HUES48 (cell line): ENCODE data around the gene SPATA13.

Experiments
- H3K27ac ChIP-seq: one replicate; pipeline ENCODE4 v1.7.0; 2013; ENCODE audit warnings: low read depth, low read length, inconsistent platforms
- H3K27me3 ChIP-seq: 2 replicates; pipeline ENCODE4 v1.6.1; 2013; ENCODE audit warnings: mild to moderate bottlenecking, low read length; ENCODE audit not compliant: control insufficient read depth, insufficient read depth
- H3K36me3 ChIP-seq: 2 replicates; pipeline ENCODE4 v1.6.1; 2013; ENCODE audit warnings: low read length; ENCODE audit not compliant: control insufficient read depth, insufficient read depth
- H3K4me1 ChIP-seq: 2 replicates; pipeline ENCODE4 v1.6.1; 2013; ENCODE audit warnings: mild to moderate bottlenecking, low read length; ENCODE audit not compliant: control insufficient read depth, insufficient read depth
- H3K4me3 ChIP-seq: 2 replicates; pipeline ENCODE4 v1.5.1; 2013; ENCODE audit warnings: mild to moderate bottlenecking, low read depth, low read length
- H3K9ac ChIP-seq: 2 replicates; pipeline ENCODE4 v1.6.1; 2013; ENCODE audit warnings: mild to moderate bottlenecking, low read depth, low read length, moderate library complexity
- H3K9me3 ChIP-seq: 2 replicates; pipeline ENCODE4 v1.6.1; 2013; ENCODE audit warnings: low read length; ENCODE audit not compliant: control insufficient read depth, insufficient read depth

The SPATA13 gene

GRCh38 chr13:24167666-24168391 lies 7.3 kb downstream of the SPATA13 start:
- Histone ChIP-seq H3K27ac (no peak overlapping the region), H3K27me3 (no peaks in the 10 kb centered on the region), H3K36me3 (peaks cover 17% of the 10 kb centered on the region; the same call in 1 of the 2 replicates), H3K4me3 (no peak overlapping the region), H3K4me1 (peaks cover 12% of the 10 kb centered on the region), H3K9me3 (no peaks in the 10 kb centered on the region), H3K9ac (no peak overlapping the region)

- no peak overlapping the region for H3K9ac ChIP-seq
- no peak overlapping the region for H3K4me3 ChIP-seq
- H3K36me3 ChIP-seq = peaks cover 17% of the 10 kb centered on the region; the same call in 1 of the 2 replicates
- peaks cover 12% of the 10 kb centered on the region for H3K4me1 ChIP-seq
- H3K27me3 ChIP-seq = no peaks in the 10 kb centered on the region
- no peaks in the 10 kb centered on the region for H3K9me3 ChIP-seq
- no peak overlapping the region for H3K27ac ChIP-seq
These were observed 7.9 kb downstream of the SPATA13 start for GRCh38 chr13:24168392-24168750.

DNA sequence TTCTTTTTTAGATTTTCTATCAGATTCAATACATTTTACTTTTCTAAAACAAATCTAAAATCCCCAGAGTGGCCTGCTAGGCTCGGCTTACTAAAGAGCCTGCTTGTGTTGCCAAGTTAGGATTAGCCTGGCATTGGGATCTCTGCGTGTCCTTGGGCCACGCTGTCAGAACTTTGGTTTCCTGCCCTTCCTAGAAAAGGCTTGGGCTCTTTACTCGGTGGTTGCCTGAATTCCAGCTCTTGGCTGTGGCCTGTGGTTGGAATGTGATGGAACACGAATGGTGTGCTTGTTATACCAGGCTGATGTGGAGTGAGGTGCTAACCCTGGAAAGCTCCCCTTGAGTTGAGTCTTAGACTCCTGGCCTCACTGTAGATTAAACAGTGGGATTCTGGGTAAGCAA lies 8.5 kb downstream of the SPATA13 start:
- Histone ChIP-seq H3K27me3 (no peaks in the 10 kb centered on the region), H3K27ac (no peak overlapping the region), H3K4me3 (no peak overlapping the region), H3K4me1 (peaks cover 7% of the 10 kb centered on the region), H3K9me3 (no peaks in the 10 kb centered on the region), H3K36me3 (peaks cover 17% of the 10 kb centered on the region; the same call in 1 of the 2 replicates), H3K9ac (no peak overlapping the region)

- H3K27ac ChIP-seq = no peak overlapping the region
- no peak overlapping the region for H3K4me3 ChIP-seq
- peaks cover 10% of the 10 kb centered on the region; the same call in 1 of the 2 replicates for H3K4me1 ChIP-seq
- H3K9me3 ChIP-seq = no peaks in the 10 kb centered on the region
- H3K27me3 ChIP-seq = no peaks in the 10 kb centered on the region
- peaks cover 5% of the 10 kb centered on the region; the same call in 1 of the 2 replicates for H3K36me3 ChIP-seq
- H3K9ac ChIP-seq = no peak overlapping the region
These were observed 11.6 kb downstream of the SPATA13 start for GRCh38 chr13:24172071-24172470.

GRCh38 chr13:24173795-24174194 lies 13.3 kb downstream of the SPATA13 start:
- Histone ChIP-seq H3K9me3 (no peaks in the 10 kb centered on the region), H3K4me3 (no peak overlapping the region), H3K27ac (no peak overlapping the region), H3K9ac (no peak overlapping the region), H3K27me3 (no peaks in the 10 kb centered on the region), H3K36me3 (no peaks in the 10 kb centered on the region), H3K4me1 (peaks cover 10% of the 10 kb centered on the region; the same call in 1 of the 2 replicates)

DNA sequence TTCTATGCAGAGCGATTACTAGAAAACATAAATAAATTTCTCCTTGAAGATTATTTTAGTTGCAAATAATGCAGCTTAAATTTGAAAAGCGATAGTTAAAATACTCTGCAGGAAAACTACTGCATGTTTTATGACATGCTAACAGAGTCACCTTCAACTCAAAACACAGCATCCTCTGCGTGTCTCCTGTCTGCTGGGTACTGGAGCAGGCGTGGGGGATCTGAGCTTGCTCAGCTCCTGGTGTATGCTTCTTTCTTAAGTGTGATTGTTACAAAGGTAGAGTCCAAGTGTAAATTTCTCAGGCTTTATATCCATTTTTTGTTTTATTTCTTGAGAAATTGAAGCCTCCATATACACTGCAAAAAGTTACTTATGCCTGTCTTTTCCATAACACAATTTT lies 15.3 kb downstream of the SPATA13 start:
- H3K4me1 ChIP-seq = peaks cover 20% of the 10 kb centered on the region; the same call in 1 of the 2 replicates
- H3K9ac ChIP-seq = no peak overlapping the region
- H3K27me3 ChIP-seq = no peaks in the 10 kb centered on the region
- no peak overlapping the region for H3K27ac ChIP-seq
- no peak overlapping the region for H3K4me3 ChIP-seq
- no peaks in the 10 kb centered on the region for H3K36me3 ChIP-seq
- H3K9me3 ChIP-seq = no peaks in the 10 kb centered on the region

- H3K27ac ChIP-seq = no peak overlapping the region
- H3K4me1 ChIP-seq = peaks cover 20% of the 10 kb centered on the region; the same call in 1 of the 2 replicates
- no peak overlapping the region for H3K9ac ChIP-seq
- H3K9me3 ChIP-seq = no peaks in the 10 kb centered on the region
- H3K27me3 ChIP-seq = no peaks in the 10 kb centered on the region
- H3K4me3 ChIP-seq = no peak overlapping the region
- H3K36me3 ChIP-seq = no peaks in the 10 kb centered on the region
These were observed 16.0 kb downstream of the SPATA13 start for GRCh38 chr13:24176351-24177101.

GRCh38 chr13:24178847-24179485 lies 18.4 kb downstream of the SPATA13 start:
- no peak overlapping the region for H3K9ac ChIP-seq
- no peak overlapping the region for H3K4me3 ChIP-seq
- H3K27me3 ChIP-seq = no peaks in the 10 kb centered on the region
- H3K27ac ChIP-seq = no peak overlapping the region
- H3K36me3 ChIP-seq = no peaks in the 10 kb centered on the region
- peaks cover 26% of the 10 kb centered on the region for H3K4me1 ChIP-seq
- no peaks in the 10 kb centered on the region for H3K9me3 ChIP-seq

DNA sequence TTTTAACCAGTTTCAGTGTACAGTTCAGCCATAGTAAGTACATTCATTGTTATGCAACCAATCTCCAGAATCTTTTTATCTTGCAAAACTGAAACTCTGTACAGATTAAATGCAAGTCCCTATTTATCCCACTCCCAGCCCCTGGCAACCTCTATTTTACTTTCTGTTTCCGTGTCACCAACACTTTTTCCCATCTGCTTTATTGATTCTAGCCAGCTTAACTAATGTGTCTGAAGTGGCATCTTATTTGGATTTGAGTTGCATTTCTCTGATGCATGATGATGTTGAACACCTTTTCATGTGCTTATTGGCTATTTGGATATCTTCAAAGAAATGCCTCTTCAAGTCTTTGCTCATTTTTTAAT lies 18.9 kb downstream of the SPATA13 start:
- Histone ChIP-seq H3K9ac (no peak overlapping the region), H3K4me1 (peaks cover 26% of the 10 kb centered on the region), H3K4me3 (no peak overlapping the region), H3K27me3 (no peaks in the 10 kb centered on the region), H3K27ac (no peak overlapping the region), H3K36me3 (no peaks in the 10 kb centered on the region), H3K9me3 (no peaks in the 10 kb centered on the region)

DNA sequence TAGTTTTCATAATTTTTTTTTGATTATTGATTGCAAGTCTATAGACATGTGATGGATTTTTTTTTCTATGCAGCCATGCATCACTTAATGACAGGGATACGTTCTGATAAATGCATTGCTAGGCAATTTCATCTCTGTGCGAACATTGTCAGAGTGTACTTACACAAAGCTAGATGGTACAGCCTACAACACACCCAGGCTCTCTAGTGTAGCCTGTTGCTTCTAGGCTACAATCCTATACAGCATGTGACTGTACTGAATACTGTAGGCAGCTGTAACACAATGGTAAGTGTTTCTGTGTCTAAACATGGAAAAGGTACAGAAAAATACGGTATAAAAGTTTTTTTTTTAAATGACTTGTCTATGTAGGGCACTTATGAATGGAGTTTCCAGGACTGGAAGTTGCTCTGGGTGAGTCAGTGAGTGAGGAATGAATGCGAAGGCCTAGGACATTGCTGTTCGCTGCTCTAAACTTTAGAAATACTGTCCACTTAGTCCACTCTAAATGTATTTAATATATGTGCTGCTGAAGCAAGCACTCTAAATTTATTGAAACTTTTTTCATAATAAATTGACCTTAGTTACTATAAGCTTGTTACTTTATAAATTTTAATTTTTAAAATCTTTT lies 20.3 kb downstream of the SPATA13 start:
- Histone ChIP-seq H3K9me3 (no peaks in the 10 kb centered on the region), H3K36me3 (no peaks in the 10 kb centered on the region), H3K4me3 (no peak overlapping the region), H3K27me3 (no peaks in the 10 kb centered on the region), H3K9ac (no peak overlapping the region), H3K4me1 (peaks cover 17% of the 10 kb centered on the region), H3K27ac (no peak overlapping the region)
